Osteocyte (in vitro differentiated cells): ENCODE data around the gene SLC25A40. TPM values are rescaled to one million over a fixed set of nuclear protein-coding genes. Genes with fewer than 3 reads are reported as not detected.

Experiments
- DNase-seq: peaks from one replicate; pipeline ENCODE4 v3.0.0; 2021; ENCODE audit warnings: mixed read lengths; ENCODE audit not compliant: unreplicated experiment; ENCODE audit errors: extremely low spot score
- H3K27ac Mint-ChIP-seq: one replicate; pipeline ENCODE4 v1.8.0; 2021; ENCODE audit warnings: mild to moderate bottlenecking, mixed read lengths; ENCODE audit not compliant: unreplicated experiment
- H3K27me3 Mint-ChIP-seq: one replicate; pipeline ENCODE4 v1.8.0; 2021; ENCODE audit warnings: mixed read lengths; ENCODE audit not compliant: unreplicated experiment
- H3K36me3 Mint-ChIP-seq: one replicate; pipeline ENCODE4 v1.8.0; 2021; ENCODE audit warnings: mixed read lengths; ENCODE audit not compliant: unreplicated experiment
- H3K4me1 Mint-ChIP-seq: one replicate; pipeline ENCODE4 v1.8.0; 2021; ENCODE audit warnings: mixed read lengths; ENCODE audit not compliant: unreplicated experiment
- H3K4me3 Mint-ChIP-seq: one replicate; pipeline ENCODE4 v1.8.0; 2021; ENCODE audit warnings: mild to moderate bottlenecking, moderate library complexity, mixed read lengths; ENCODE audit not compliant: unreplicated experiment
- H3K9me3 Mint-ChIP-seq: one replicate; pipeline ENCODE4 v1.8.0; 2021; ENCODE audit warnings: mixed read lengths; ENCODE audit not compliant: unreplicated experiment
- total RNA-seq: library from RNA; stranded (reverse); gene quantifications from 2 replicates; pipeline ENCODE4 v1.2.1, GENCODE V29; 2021
- TF ChIP-seq, protein P1 (sequence below): fragments of 200-600 bp; sonication (generic); IDR thresholded peaks from 2 replicates; pipeline ENCODE4 v1.5.0; 2021; ENCODE audit warnings: antibody characterized with exemption, mild to moderate bottlenecking, moderate library complexity

SLC25A40 gene
- total RNA-seq, 1 donor from 2014 or later = 19.8 TPM

DNA sequence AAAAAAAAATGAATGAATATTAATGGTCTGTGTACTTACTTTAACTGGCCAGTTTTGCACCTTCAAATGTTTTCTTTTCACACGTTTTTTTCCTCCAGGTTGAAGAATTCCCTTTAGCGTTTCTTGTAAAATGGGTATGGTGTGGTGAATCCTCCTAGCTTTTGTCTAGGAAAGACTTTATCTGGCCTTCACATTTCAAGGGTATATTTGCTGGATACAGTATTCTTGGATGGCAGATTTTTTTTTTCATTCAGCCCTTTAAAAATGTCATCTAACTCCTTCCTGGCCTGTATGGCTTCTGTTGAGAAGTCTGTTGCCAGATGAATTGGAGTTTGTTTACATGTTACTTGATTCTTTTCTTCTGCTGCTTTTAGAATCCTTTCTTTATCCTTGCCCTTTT, 10.1 kb downstream of the SLC25A40 start:
- Mint-ChIP-seq H3K4me1 (no peaks in the 10 kb centered on the region), H3K4me3 (no peak overlapping the region), H3K9me3 (peaks cover 27% of the 10 kb centered on the region), H3K27ac (no peak overlapping the region), H3K36me3 (peaks cover 40% of the 10 kb centered on the region), H3K27me3 (no peaks in the 10 kb centered on the region)
- TF ChIP-seq, protein P1, sequence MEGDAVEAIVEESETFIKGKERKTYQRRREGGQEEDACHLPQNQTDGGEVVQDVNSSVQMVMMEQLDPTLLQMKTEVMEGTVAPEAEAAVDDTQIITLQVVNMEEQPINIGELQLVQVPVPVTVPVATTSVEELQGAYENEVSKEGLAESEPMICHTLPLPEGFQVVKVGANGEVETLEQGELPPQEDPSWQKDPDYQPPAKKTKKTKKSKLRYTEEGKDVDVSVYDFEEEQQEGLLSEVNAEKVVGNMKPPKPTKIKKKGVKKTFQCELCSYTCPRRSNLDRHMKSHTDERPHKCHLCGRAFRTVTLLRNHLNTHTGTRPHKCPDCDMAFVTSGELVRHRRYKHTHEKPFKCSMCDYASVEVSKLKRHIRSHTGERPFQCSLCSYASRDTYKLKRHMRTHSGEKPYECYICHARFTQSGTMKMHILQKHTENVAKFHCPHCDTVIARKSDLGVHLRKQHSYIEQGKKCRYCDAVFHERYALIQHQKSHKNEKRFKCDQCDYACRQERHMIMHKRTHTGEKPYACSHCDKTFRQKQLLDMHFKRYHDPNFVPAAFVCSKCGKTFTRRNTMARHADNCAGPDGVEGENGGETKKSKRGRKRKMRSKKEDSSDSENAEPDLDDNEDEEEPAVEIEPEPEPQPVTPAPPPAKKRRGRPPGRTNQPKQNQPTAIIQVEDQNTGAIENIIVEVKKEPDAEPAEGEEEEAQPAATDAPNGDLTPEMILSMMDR = no peak
- DNase-seq = no peak

DNA sequence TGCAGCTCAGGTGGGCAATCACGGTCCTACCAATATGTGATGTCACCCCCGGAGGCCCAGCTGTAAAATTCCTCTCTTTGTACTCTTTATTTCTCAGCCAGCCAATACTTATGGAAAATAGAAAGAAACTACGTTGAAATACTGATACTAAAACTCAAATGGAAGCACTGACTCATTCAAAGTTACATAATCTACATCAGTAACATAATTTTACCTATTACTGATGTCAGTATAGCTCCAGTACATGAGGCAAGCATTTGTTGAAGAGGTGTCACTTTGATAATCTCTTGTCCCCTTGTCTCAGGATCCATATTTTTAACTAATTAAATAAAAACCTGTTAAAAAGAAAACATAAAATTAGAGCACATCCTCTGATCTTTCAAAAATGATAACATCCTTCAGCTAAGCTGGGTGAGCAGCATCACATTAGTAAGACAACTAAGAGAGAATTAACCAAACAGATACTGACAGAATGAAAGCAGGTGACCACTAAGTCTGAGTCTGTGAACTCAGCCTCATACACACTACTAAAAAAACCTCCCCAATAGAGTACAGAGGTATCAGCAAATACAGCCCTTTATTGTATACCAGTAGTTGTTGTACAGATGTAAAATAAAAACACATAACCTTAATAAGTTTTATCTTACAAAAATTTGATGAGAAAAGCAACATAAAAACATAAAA, 17.6 kb downstream of the SLC25A40 start:
- H3K9me3 Mint-ChIP-seq = peaks cover 7% of the 10 kb centered on the region
- TF ChIP-seq, protein P1 = no peak
- H3K27me3 Mint-ChIP-seq = no peaks in the 10 kb centered on the region
- H3K27ac Mint-ChIP-seq = no peak overlapping the region
- DNase-seq = no peak
- no peak overlapping the region for H3K4me3 Mint-ChIP-seq
- H3K36me3 Mint-ChIP-seq = peaks cover 41% of the 10 kb centered on the region
- no peaks in the 10 kb centered on the region for H3K4me1 Mint-ChIP-seq

DNA sequence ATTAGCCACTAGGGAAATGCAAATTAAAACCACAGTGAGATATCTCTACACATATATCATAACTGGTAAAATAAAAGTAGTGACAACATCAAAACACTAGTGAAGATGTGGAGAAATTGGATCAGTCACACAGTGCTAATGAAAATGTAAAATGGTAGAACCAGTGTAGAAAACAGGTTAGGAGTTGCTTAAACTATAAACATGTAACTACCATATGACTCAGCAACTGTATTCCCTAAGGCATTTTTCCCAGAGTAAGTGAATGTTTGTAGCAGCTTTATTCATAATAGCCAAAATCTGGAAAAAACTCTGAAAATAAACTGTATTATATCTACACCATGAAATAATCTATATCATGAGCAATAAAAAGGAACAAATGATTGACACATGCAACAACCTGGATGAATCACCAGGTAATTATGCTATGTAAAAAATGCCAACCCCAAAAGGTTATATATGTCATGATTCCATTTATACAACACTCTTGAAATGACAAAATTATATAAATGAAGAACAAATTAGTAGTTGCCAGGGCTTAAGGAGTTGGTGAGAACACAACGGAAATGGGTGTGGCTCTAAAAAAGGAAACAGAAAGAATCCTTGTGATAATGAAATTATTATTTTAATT, 22.8 kb downstream of the SLC25A40 start:
- no peak overlapping the region for H3K4me3 Mint-ChIP-seq
- H3K27me3 Mint-ChIP-seq = no peaks in the 10 kb centered on the region
- peaks cover 7% of the 10 kb centered on the region for H3K4me1 Mint-ChIP-seq
- peaks cover 43% of the 10 kb centered on the region for H3K36me3 Mint-ChIP-seq
- TF ChIP-seq, protein P1 = no peak
- H3K27ac Mint-ChIP-seq = no peak overlapping the region
- H3K9me3 Mint-ChIP-seq = peaks cover 4% of the 10 kb centered on the region
- DNase-seq = no peak

DNA sequence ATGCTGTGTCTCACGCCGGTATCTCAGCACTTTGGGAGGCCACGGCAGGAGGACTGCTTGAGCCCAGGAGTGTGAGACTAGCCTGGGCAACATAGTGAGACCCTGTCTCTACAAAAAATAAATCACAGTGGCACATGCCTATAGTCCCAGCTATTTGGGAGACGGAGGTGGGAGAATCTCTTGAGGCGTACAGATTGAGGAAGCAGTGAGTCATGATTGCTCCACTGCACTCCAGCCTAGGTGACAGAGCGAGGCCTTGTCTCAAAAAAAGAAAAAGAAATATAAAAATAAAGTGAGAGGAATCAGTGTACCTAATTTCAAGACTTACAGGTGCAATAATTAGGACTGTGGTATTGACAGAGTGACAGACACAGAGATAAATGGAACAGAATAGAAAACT, 23.9 kb downstream of the SLC25A40 start:
- peaks cover 7% of the 10 kb centered on the region for H3K4me1 Mint-ChIP-seq
- no peak for DNase-seq
- TF ChIP-seq, protein P1 = no peak
- no peak overlapping the region for H3K27ac Mint-ChIP-seq
- H3K4me3 Mint-ChIP-seq = no peak overlapping the region
- H3K36me3 Mint-ChIP-seq = peaks cover 33% of the 10 kb centered on the region
- H3K27me3 Mint-ChIP-seq = no peaks in the 10 kb centered on the region
- no peaks in the 10 kb centered on the region for H3K9me3 Mint-ChIP-seq

DNA sequence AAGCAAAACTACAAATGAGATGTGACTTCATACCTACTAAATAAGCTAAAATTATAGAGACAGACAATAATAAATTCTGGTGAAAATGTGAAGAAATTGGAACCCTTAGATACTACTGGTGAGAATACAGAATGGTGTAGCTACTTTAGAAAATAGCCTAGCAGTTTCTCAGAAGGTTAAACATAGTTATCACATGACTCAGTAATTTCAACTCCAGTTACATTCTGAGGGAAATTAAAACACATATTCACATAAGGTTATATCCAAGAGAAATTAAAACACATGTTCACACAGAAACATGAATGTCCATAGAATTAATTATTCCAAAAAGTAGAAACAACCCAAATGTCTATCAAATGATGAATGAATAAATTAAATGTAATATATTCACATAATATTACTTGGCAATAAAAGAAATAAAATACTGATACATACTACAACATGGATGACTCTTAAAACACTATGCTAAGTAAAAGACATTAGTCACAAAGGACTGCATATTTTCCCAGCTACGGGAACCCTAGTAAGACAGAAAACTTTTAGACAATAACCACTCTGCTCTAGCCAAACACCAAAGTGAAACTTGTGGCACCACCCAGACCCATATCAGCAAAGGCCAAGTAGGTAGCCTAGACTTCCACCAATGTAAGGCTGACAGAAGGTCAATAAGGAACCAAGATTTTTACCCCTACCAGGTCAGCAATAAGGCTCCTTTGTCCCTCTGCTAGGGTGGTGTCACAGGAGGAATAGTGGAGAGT, 25.1 kb downstream of the SLC25A40 start:
- Mint-ChIP-seq H3K27ac (peak overlapping the region; percentile 6), H3K4me3 (no peak overlapping the region), H3K27me3 (no peaks in the 10 kb centered on the region), H3K9me3 (no peaks in the 10 kb centered on the region), H3K4me1 (peaks cover 7% of the 10 kb centered on the region), H3K36me3 (peaks cover 29% of the 10 kb centered on the region)
- DNase-seq = no peak
- TF ChIP-seq, protein P1 = no peak
